22Rv1 (cell line): Measurements from ENCODE around the gene CCDC198.

Source experiments
- H3K27ac ChIP-seq: fragments of 450-650 bp; 2 replicates; pipeline ENCODE4 v1.5.1; 2017
- ZFX ChIP-seq: fragments of 450-650 bp; IDR thresholded peaks from 2 replicates; pipeline ENCODE4 v1.6.1; 2017; ENCODE audit warnings: antibody characterized with exemption, borderline replicate concordance
- TF ChIP-seq, protein P1 (sequence below): fragments of 450-650 bp; IDR thresholded peaks from 2 replicates; pipeline ENCODE4 v1.5.1; 2017; ENCODE audit warnings: mild to moderate bottlenecking

Gene CCDC198, protein sequence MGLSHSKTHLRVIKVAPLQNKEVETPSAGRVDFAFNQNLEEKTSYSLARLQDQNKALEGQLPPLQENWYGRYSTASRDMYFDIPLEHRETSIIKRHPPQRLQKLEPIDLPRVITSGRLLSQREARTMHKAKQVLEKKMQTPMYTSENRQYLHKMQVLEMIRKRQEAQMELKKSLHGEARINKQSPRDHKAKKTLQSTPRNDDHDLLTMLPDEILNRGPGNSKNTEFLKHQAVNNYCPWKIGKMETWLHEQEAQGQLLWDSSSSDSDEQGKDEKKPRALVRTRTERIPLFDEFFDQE

DNA sequence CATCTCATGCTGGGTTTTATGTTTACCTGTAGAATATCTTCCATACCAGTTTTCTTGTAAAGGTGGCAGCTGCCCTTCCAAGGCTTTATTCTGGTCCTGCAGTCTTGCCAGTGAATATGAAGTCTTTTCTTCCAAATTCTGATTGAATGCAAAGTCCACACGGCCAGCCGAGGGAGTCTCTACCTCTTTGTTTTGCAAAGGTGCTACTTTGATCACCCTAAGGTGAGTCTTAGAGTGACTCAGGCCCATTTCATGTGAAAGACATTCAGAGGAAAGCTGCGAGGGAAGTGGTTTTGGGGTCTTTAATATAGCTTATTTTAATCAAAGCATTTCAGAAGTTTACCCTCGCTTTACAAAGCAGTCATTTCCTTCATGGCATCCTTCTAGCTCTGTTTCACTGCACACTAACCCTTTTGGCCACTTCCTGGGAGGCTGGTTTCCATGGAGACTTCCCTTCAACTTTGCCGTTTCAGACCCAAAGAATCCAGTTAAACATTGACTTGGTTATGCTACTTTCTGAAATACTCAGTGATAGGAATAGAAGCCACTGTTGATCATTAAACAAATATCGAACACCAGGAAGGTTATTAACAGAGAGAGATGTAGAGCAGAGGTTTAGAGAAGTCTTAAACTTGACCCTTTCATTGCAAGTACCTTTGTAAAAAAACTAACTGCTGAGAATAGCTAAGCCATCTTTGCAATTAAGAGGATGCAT lies at the start of gene CCDC198:
Gene CCDC198, minus strand, starts transcription at position 391 of the 715 bp plus-strand sequence. Its CDS starts 142 bp downstream, at position 249.
- TF ChIP-seq ZFX, result no peak
- TF ChIP-seq, protein P1, sequence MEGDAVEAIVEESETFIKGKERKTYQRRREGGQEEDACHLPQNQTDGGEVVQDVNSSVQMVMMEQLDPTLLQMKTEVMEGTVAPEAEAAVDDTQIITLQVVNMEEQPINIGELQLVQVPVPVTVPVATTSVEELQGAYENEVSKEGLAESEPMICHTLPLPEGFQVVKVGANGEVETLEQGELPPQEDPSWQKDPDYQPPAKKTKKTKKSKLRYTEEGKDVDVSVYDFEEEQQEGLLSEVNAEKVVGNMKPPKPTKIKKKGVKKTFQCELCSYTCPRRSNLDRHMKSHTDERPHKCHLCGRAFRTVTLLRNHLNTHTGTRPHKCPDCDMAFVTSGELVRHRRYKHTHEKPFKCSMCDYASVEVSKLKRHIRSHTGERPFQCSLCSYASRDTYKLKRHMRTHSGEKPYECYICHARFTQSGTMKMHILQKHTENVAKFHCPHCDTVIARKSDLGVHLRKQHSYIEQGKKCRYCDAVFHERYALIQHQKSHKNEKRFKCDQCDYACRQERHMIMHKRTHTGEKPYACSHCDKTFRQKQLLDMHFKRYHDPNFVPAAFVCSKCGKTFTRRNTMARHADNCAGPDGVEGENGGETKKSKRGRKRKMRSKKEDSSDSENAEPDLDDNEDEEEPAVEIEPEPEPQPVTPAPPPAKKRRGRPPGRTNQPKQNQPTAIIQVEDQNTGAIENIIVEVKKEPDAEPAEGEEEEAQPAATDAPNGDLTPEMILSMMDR, result no peak
- H3K27ac ChIP-seq, result no peak within 1 kb of the TSS

DNA sequence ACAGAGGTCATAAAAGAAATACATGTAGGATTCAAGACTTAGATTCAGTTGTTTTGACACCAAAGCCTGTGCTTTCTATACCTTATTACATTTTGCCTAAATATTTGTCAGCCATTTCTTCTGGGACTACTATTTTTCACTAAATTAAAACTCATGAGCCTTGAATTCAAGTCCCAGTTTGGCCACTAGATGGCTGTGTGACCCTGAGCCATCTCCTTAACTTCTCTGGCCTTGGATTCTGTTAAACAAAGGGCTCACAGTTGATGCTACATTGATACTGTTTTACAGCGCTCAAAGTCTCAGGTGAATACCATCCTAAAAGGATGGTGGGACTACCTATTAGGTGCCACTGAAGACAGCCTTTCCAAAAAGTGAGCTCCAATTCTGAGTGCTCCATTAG lies 39.6 kb upstream of the CCDC198 start:
- TF ChIP-seq ZFX, result no peak
- TF ChIP-seq, protein P1, result peak; percentile 72
- no peak overlapping the region for H3K27ac ChIP-seq

DNA sequence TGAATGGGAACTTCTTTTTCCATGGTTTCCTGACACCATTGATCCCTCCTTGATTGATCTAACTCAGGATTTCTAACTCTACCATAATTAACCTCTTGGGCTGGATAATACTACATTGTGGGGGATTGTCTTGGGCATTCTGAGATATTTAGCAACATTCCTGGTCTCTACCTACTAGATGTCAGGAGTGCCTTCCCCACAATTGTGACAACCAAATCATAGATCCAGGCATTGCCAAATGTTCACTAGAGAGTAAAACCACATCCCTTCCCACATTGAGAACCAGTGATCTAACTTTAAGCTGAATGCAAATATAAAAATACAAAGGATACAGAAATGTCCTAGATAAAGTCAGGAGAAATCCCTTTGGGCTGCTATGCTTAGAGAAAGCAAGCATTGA lies 36.9 kb upstream of the CCDC198 start:
- H3K27ac ChIP-seq, result no peak overlapping the region
- no peak for TF ChIP-seq ZFX
- TF ChIP-seq, protein P1, result no peak

DNA sequence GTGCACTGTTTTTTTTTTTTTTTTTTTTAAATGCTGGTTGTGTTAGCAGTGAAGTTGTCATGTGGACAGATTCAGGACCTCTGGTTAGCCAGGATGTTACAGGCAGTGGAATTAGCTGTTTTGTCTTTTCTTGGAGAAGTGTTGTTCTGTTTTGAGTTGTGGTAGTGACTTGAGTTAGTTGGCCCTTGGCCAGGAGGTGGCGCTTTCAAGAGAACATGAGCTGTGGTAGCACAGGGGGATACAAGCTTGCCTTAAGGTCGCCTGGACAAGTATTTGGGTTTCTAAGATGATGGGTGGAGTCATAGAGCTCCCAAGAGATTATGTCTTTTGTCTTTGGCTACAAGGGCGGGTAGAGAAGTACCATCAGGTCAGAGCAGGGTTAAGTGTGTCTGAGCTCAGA lies 33.3 kb upstream of the CCDC198 start:
- H3K27ac ChIP-seq, result no peak overlapping the region
- TF ChIP-seq, protein P1, result peak; percentile 12; the same call in 1 of the 2 replicates
- TF ChIP-seq ZFX, result no peak

DNA sequence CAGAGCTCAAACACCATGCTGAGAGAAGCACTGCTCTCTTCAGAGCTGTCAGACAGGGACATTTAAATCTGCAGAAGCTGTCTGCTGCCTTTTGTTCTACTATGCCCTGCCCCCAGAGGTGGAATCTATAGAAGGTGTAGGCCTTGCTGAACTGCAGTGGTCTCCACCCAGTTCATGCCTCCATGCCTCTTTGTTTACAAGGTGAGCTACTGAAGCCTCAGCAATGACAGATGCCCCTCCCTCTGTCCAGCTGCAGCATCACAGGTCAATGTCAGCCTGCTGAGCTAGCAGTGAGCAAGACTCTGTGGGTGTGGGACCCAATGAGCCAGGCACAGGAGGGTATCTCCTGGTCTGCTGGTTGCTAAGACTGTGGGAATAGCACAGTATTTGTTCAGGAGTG lies 25.4 kb upstream of the CCDC198 start:
- no peak for TF ChIP-seq ZFX
- TF ChIP-seq, protein P1, result no peak
- no peak overlapping the region for H3K27ac ChIP-seq

DNA sequence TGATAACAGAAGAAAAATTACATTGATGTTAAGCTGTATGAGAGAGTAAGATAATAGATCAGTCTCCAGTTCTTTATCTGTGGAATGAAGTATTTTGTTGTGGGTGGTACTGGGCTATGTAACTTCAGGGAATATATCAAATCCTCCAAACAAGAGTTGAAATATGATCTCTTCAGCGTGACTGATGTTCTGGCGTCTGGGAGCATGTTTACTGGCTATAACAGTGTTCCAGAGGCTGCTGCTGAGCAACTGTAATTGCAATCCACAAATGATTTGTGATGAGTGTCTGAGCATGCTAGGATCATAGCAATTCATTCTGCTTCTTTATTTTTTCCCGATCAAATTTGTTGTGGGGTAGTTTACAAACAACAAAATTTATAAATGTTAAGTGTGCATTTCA lies 18.6 kb upstream of the CCDC198 start:
- TF ChIP-seq, protein P1, result no peak
- no peak for TF ChIP-seq ZFX
- no peak overlapping the region for H3K27ac ChIP-seq

DNA sequence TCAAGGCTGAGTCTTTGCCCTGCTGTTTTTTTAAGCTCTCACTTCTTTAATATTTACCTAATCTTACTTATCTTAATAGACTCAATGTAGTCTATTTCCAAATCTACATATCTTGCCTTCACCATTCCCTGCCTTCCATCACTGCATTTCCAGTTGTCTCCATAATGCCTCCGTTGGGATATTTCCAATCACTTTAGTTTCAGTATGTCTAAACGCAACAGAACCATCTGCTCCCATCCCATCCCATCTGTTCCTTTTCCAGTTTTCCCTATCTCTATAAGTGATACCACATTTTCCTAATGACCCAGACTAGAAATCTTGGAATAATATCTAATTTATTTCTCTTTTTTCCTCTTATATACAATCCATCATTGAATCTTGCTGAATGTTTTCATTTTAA lies 15.1 kb upstream of the CCDC198 start:
- TF ChIP-seq, protein P1, result no peak
- no peak for TF ChIP-seq ZFX
- no peak overlapping the region for H3K27ac ChIP-seq
